Measurements from ENCODE around the gene ANKFN1. TPM values are rescaled to one million over a fixed set of nuclear protein-coding genes. Genes with fewer than 3 reads are reported as not detected.

Gene ANKFN1
- total RNA-seq, 1 experiment from 2014 or later, result 0.10 TPM

GRCh38 chr17:56141046-56141839 lies 12.0 kb upstream of the ANKFN1 start:
- no peak for DNase-seq (ENCODE audit: low read depth)
- in situ Hi-C loops (cut with HindIII; ENCODE audit: low pct_unique_long_range_greater_than_20kb, low sequenced_read_pairs), result no loop called here

GRCh38 chr17:56142325-56142724 lies 10.9 kb upstream of the ANKFN1 start:
- in situ Hi-C loops (cut with HindIII; ENCODE audit: low pct_unique_long_range_greater_than_20kb, low sequenced_read_pairs), result no loop called here
- DNase-seq (ENCODE audit: low read depth), result no peak

DNA sequence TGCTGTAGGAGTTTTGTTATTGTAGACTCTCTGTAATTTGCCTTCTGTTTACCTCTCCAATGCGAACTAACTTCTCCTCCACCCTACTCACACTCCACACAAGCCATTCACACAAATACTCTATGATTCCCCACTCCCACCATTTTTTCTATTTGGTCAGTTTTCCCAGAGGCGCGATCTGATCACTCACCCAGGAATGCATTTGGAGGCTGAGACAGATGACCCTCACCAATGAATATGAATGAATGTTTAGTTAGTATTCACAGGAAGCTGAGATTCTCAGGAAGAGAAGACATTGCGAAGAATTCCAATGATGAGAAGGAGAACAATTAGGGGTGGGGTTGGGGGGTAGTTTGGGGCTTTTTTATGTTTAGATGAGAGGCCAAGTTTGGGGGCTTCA lies 10.5 kb upstream of the ANKFN1 start:
- in situ Hi-C loops (cut with HindIII; ENCODE audit: low pct_unique_long_range_greater_than_20kb, low sequenced_read_pairs), result no loop called here
- DNase-seq (ENCODE audit: low read depth), result no peak

GRCh38 chr17:56144223-56144622 lies 9.1 kb upstream of the ANKFN1 start:
- in situ Hi-C loops (cut with HindIII; ENCODE audit: low pct_unique_long_range_greater_than_20kb, low sequenced_read_pairs), result no loop called here
- DNase-seq (ENCODE audit: low read depth), result no peak

DNA sequence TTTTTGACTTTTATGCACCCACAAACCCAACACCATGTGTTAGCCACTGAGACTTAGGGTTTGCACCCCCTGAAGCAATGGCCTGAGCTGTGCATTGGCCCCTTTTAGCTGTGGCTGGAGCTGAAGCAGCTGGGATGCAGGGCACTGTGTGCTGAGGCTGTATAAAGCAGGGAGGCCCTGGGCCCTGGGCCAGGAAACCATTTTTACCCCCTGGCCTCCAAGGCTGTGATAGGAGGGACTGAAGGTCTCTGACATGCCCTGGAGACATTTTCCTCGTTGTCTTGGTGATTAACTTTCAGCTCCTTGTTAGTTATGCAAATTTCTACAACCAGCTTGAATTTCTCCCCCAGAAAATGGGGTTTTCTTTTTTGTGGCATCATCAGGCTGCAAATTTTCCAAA lies 6.7 kb upstream of the ANKFN1 start:
- in situ Hi-C loops (cut with HindIII; ENCODE audit: low pct_unique_long_range_greater_than_20kb, low sequenced_read_pairs), result no loop called here
- no peak for DNase-seq (ENCODE audit: low read depth)

- no peak for DNase-seq (ENCODE audit: low read depth)
- in situ Hi-C loops (cut with HindIII; ENCODE audit: low pct_unique_long_range_greater_than_20kb, low sequenced_read_pairs), result no loop called here
These were observed 4.9 kb upstream of the ANKFN1 start for GRCh38 chr17:56148333-56148732.

DNA sequence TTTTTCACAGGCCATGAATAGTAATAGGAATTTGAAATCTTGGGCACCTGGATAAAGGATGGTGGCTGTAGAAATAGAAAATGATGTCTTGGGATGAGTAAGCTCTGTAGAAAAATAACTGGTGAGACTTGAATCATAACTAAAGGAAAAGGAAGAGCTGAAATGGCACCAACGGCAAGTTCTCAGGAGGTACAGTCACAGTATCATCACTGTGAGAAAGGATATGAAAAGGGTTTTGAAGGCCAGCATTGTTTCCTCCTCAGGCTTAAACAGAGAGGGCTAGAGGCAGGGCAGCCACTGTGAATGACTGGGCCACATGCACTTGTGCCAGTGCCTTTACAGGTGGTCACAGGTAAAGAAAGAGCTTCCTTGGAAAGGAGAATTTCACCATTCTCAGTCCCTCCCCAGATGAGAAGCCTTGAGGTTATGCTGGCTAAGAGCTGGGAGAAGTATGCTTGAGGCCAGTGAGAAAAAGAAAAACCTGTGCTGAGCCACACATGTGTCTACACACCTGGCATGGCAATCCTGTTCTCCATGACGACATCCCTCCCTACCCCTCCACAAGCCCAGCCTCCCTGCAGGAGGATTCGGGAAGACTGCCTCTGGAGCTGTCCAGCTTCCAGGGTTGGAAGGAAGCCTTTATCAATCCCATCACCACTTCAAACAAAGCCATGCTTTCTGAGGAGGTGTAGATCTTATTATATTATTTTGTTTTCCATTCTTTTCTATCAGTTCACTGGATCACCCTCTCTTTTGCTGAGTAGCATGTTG lies 3.8 kb upstream of the ANKFN1 start:
- no peak for DNase-seq (ENCODE audit: low read depth)
- in situ Hi-C loops (cut with HindIII; ENCODE audit: low pct_unique_long_range_greater_than_20kb, low sequenced_read_pairs), result no loop called here

DNA sequence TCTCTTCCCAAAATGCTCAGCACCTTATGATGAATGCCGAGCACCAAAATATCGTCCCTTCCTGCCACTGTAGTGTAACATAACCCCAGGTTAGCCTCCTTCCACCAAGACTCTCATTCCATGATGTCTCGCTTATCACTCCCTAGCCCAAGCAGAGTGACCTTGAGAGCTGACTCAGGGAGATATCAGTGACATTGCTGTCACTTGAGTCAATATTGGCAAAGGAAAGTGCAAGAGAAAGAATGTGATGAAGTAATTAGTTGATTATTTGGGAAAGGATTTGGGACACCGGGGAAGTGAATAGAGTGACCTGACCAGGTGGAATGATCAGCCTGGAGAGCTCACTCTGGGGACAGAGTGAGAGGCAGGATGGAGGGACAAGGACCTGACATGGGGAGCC lies 2.6 kb upstream of the ANKFN1 start:
- in situ Hi-C loops (cut with HindIII; ENCODE audit: low pct_unique_long_range_greater_than_20kb, low sequenced_read_pairs), result no loop called here
- no peak for DNase-seq (ENCODE audit: low read depth)

DNA sequence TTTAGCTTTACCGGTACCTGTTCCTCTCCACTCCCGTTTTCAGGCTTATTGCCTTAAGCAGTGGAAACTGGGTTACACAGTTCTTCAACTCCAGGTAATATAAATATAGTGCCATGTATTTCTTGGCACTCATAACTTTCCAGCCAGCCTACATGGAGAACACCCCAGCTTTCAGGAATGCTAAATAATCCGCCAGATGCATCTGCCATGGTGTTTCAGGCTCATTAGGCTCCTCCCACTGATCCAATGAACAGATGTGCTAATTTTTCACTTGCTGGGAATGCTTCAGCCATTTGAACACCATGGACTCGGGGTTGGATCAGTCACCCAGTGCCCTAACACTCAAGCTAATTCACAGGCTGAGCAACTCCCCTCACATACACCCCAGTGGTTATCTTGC lies 4.6 kb downstream of the ANKFN1 start:
- no peak for DNase-seq (ENCODE audit: low read depth)
- in situ Hi-C loops (cut with HindIII; ENCODE audit: low pct_unique_long_range_greater_than_20kb, low sequenced_read_pairs), result no loop called here

GRCh38 chr17:56158344-56158743 lies 5.1 kb downstream of the ANKFN1 start:
- no peak for DNase-seq (ENCODE audit: low read depth)
- in situ Hi-C loops (cut with HindIII; ENCODE audit: low pct_unique_long_range_greater_than_20kb, low sequenced_read_pairs), result no loop called here

GRCh38 chr17:56158915-56159825 lies 5.9 kb downstream of the ANKFN1 start:
- no peak for DNase-seq (ENCODE audit: low read depth)
- in situ Hi-C loops (cut with HindIII; ENCODE audit: low pct_unique_long_range_greater_than_20kb, low sequenced_read_pairs), result no loop called here

DNA sequence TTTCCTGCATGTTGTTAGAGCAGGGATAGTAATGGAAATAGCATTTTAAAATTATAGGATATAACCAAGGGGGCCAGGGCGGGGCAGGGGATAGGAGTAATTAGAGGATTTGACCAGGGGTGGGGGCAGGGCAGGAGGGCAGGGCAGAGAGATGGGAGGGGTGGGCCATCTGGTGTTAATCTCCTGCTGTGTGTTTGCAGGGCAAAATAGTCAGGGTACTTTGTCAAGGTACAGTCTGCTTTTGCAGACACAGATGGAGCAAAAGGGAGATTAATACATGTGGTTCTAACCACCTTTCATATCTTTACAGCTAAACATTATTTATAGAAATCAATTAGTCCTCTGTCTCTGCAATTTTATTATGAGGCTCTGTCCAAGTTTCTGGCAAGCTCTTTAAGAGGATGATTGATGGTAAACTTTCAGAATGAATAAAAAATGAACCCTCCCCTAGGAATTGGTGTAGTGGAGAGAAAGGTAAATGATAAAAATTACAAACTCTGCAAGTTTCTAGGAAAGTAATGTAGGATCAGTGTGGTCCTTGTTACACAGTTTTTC lies 6.6 kb downstream of the ANKFN1 start:
- DNase-seq (ENCODE audit: low read depth), result no peak
- in situ Hi-C loops (cut with HindIII; ENCODE audit: low pct_unique_long_range_greater_than_20kb, low sequenced_read_pairs), result no loop called here

GRCh38 chr17:56160422-56160821 lies 7.1 kb downstream of the ANKFN1 start:
- in situ Hi-C loops (cut with HindIII; ENCODE audit: low pct_unique_long_range_greater_than_20kb, low sequenced_read_pairs), result no loop called here
- DNase-seq (ENCODE audit: low read depth), result no peak

DNA sequence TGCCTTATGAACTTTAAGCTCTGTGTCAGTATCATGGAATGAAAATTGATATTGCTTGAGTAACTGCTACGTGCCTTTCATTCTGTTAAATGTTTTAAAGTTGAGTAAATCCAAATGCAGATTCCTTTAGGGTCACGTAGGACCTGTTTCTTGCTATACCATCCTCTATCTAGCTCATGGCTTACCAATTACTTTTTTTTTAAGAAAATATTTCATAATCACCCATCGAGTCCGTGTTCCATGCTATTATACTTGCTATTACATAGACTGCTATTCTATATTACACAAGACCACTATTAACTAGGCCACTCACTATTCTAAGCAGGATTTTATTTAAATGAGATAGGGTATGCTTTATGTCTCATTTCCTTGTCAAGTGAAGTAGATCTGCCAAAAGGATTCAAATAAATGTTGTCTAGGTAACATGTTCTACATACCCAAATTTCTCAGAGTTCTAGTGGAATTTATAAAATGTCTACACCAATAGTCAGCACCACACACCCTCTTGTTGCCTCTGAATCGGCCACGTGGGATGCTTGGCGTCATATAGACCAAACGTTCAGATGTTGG lies 11.9 kb downstream of the ANKFN1 start:
- in situ Hi-C loops (cut with HindIII; ENCODE audit: low pct_unique_long_range_greater_than_20kb, low sequenced_read_pairs), result no loop called here
- DNase-seq (ENCODE audit: low read depth), result no peak

DNA sequence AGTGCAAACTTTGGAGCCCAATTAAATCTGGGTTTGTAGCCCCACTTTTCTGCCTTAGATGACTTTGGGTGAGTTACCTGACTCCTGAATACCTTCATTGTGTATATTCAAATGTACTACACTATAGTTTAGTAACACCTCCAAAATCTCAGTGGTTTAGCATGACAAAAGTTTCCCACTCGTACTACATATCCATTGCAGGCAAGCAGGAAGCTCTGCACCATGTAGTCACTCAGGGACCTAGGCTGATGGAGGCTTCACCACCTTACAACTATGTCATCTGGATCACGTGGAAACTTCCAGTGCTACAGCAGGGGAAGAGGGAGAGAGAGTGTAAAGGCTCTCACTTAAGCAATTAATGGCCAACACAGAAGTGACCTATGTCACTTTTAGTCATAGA lies 14.2 kb downstream of the ANKFN1 start:
- in situ Hi-C loops (cut with HindIII; ENCODE audit: low pct_unique_long_range_greater_than_20kb, low sequenced_read_pairs), result no loop called here
- DNase-seq (ENCODE audit: low read depth), result no peak

DNA sequence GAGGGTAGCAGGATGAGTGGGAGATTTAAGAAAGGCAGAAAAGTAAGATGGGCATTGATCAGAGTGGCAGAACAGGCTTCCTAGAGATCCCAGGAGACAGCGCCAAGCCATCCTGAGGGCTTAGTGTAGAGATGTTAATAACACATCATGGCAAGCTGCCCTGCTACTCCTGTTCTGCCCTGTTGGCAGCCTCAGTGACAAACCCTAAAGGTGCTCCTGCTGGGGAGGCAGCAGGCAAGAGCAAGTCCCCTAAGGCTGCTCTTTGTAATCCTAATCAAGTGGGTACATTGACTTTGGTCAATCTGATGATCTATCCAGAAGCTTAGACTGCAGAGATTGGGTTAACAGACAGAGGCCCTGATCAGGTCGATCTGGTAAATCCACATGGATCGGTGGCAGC lies 16.3 kb downstream of the ANKFN1 start:
- in situ Hi-C loops (cut with HindIII; ENCODE audit: low pct_unique_long_range_greater_than_20kb, low sequenced_read_pairs), result no loop called here
- DNase-seq (ENCODE audit: low read depth), result no peak

DNA sequence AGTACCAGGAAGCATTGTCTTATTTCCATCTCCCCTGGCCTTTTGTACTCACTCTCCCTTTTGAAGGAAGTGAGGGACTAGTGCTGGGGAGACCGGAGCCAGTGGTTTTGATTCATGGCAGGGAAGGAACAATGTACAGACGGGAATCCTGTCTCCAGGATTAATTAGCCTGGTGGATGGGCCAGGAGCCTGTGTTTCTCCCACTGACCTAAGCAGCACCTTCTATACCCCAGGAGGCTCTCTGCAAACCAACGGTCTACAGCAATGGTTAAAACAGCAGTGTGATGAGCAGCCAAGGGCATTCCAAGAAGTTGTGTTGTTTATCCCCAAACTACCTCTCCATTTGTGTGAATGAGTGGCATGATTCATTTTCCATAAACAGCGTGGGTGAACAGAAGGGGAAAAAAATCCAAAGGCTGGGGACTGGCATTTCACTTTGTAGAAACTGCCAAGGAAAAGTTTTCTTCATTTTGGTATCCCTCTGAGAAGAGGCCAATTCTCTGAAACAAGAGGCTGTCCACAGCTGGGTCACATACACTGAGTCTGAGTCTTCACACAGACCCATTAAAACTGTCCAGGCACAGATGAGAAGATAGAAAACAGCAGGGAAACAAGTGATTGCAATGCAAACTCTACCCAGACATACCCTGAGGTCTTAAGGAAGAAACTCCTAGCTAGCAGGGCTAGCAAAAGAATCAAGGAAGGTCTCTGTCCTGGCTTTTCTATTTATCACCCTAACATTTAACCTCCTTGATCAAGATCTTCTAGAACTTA lies 18.1 kb downstream of the ANKFN1 start:
- DNase-seq (ENCODE audit: low read depth), result no peak
- in situ Hi-C loops (cut with HindIII; ENCODE audit: low pct_unique_long_range_greater_than_20kb, low sequenced_read_pairs), result no loop called here

Data from Caki2 (cell line).